ENCODE results near the gene CEACAM19.

- no peak for TF ChIP-seq POLR2A (IDR thresholded peaks at IDR 0.05; ENCODE audit: low read depth, low read length)
- TF ChIP-seq TAF1 (IDR thresholded peaks at IDR 0.05; ENCODE audit: borderline replicate concordance, low read depth, low read length), result no peak
Observed at GRCh38 chr19:44661904-44662303, 9.4 kb upstream of the CEACAM19 start.
